HepG2 (cell line): ENCODE measurements around the gene SLC9C2. TPM values are rescaled to one million over a fixed set of nuclear protein-coding genes. Genes with fewer than 3 reads are reported as not detected.
A peak's percentile ranks its signal among the peaks of the same experiment; 100 is the strongest.

Experiments used
- ATAC-seq: fragments of 200-7000 bp; cut with Tn5 transposase; 3 replicates; pipeline ENCODE4 v1.9.1; 2020; ENCODE audit warnings: mild to moderate bottlenecking, moderate library complexity
- BruUV-seq: library from RNA; stranded (reverse); fragments of 400-500 nt; replicated peaks from 2 replicates; lab custom pipeline; 2021; lab: Mats Ljungman, UMichigan
- CTCF ChIA-PET: fragments of 300-600 bp; formaldehyde crosslinking; extraction: SDS; loops from one replicate; lab custom pipeline; 2021; ENCODE audit warnings: low total read pairs, inconsistent platforms, low intra/inter-chr PET ratio; lab: Yijun Ruan, JAX
- POLR2A ChIA-PET: fragments of 350-600 bp; sonication (Branson Sonifier 250); formaldehyde crosslinking; loops from one replicate; lab custom pipeline; 2020; ENCODE audit warnings: antibody characterized with exemption, inconsistent platforms; lab: Yijun Ruan, JAX
- DNase-seq: peaks from one replicate; pipeline ENCODE4 v3.0.0-alpha.2; 2015; ENCODE audit warnings: low spot score
- FAIRE-seq: peaks from 3 replicates; lab custom pipeline; 2011; peaks lifted over from hg19 to GRCh38; lab: Jason Lieb, UNC
- H2AFZ ChIP-seq: one replicate; pipeline ENCODE4 v1.6.1; 2011; ENCODE audit warnings: low read length, inconsistent platforms
- H3K27ac ChIP-seq: fragments of 300-600 bp; 3 replicates; pipeline ENCODE4 v1.8.0; 2011; ENCODE audit warnings: mixed run types, mild to moderate bottlenecking, mixed read lengths, low read length, inconsistent platforms; ENCODE audit not compliant: insufficient read depth; ENCODE audit errors: extremely low read length
- H3K27me3 ChIP-seq, 2 experiments: fragments of 200-600 bp in 1 of 2; 2 replicates in 1 of 2; 3 replicates in 1 of 2; pipeline versions ENCODE4 v1.6.0 to v1.8.0; 2011; ENCODE audit warnings: low read length in 2 of 2, mild to moderate bottlenecking in 2 of 2, moderate library complexity in 2 of 2, inconsistent platforms in 1 of 2; ENCODE audit not compliant: insufficient read depth in 2 of 2, control insufficient read depth in 1 of 2
- H3K36me3 ChIP-seq, 2 experiments: fragments of 200-600 bp in 1 of 2; replicated peaks in 1 of 2; 2 replicates in 1 of 2; 3 replicates in 1 of 2; pipeline versions ENCODE4 v1.5.1 to v1.8.0; 2011; ENCODE audit warnings: low read length in 2 of 2, inconsistent platforms in 1 of 2; ENCODE audit not compliant: insufficient read depth in 2 of 2, control insufficient read depth in 1 of 2
- H3K4me1 ChIP-seq: 2 replicates; pipeline ENCODE4 v1.5.1; 2012; ENCODE audit warnings: low read length, inconsistent platforms; ENCODE audit not compliant: insufficient read depth
- H3K4me2 ChIP-seq: 2 replicates; pipeline ENCODE4 v1.6.0; 2011; ENCODE audit warnings: low read depth, low read length, inconsistent platforms
- H3K4me3 ChIP-seq, 3 experiments: fragments of 200-600 bp in 1 of 3; sonication (generic), shearing (Covaris generic) in 1 of 3; replicated peaks in 1 of 3; 2 replicates each; pipeline ENCODE4 v1.5.1; 2011 to 2016; ENCODE audit warnings: low read length in 3 of 3, inconsistent platforms in 2 of 3, low read depth in 2 of 3, mild to moderate bottlenecking in 2 of 3, control low read depth in 1 of 3, mixed read lengths in 1 of 3; ENCODE audit not compliant: insufficient read depth in 1 of 3
- H3K79me2 ChIP-seq: one replicate; pipeline ENCODE4 v1.6.1; 2011; ENCODE audit warnings: low read length, inconsistent platforms; ENCODE audit not compliant: insufficient read depth
- H3K9ac ChIP-seq: 2 replicates; pipeline ENCODE4 v1.6.0; 2011; ENCODE audit warnings: mild to moderate bottlenecking, low read depth, low read length, inconsistent platforms; ENCODE audit not compliant: insufficient read depth
- H3K9me3 ChIP-seq: 2 replicates; pipeline ENCODE4 v1.5.1; 2012; ENCODE audit warnings: mild to moderate bottlenecking, low read length
- H4K20me1 ChIP-seq: 2 replicates; pipeline ENCODE4 v1.6.0; 2011; ENCODE audit warnings: inconsistent platforms, mild to moderate bottlenecking, low read length, moderate library complexity; ENCODE audit not compliant: insufficient read depth
- CENPBD1 ChIP-seq: sonication (generic); formaldehyde crosslinking; IDR thresholded peaks from 2 replicates; pipeline ENCODE4 v1.8.0; 2022; ENCODE audit warnings: missing genetic modification reagents, low read depth, mild to moderate bottlenecking, borderline replicate concordance
- EEA1 ChIP-seq: sonication (generic); formaldehyde crosslinking; IDR thresholded peaks from 2 replicates; pipeline ENCODE4 v1.5.1; 2020; ENCODE audit warnings: mild to moderate bottlenecking, missing genetic modification reagents, borderline replicate concordance
- ETV6 ChIP-seq: sonication (generic); formaldehyde crosslinking; conservative IDR thresholded peaks from 2 replicates; pipeline ENCODE4 v1.4.0; 2020; ENCODE audit warnings: missing genetic modification reagents
- FOXO4 ChIP-seq: sonication (generic); formaldehyde crosslinking; conservative IDR thresholded peaks from 2 replicates; pipeline ENCODE4 v1.8.1; 2023; ENCODE audit warnings: missing genetic modification reagents
- NPAS2 ChIP-seq: sonication (generic); formaldehyde crosslinking; IDR thresholded peaks from 2 replicates; pipeline ENCODE4 v1.8.0; 2022; ENCODE audit warnings: mild to moderate bottlenecking, missing genetic modification reagents, borderline replicate concordance
- PLSCR1 ChIP-seq: sonication (generic); formaldehyde crosslinking; IDR thresholded peaks from 2 replicates; pipeline ENCODE4 v1.5.0; 2020; ENCODE audit warnings: missing genetic modification reagents, mild to moderate bottlenecking, borderline replicate concordance
- TOPORS ChIP-seq: sonication (generic); formaldehyde crosslinking; IDR thresholded peaks from 2 replicates; pipeline ENCODE4 v1.8.0; 2023; ENCODE audit warnings: mild to moderate bottlenecking, missing genetic modification reagents
- ZNF180 ChIP-seq: sonication (generic); formaldehyde crosslinking; IDR thresholded peaks from 2 replicates; pipeline ENCODE4 v1.4.0; 2020; ENCODE audit warnings: low read depth, missing genetic modification reagents, borderline replicate concordance
- ZNF205 ChIP-seq: IDR thresholded peaks from 2 replicates; pipeline ENCODE4 v1.6.1; 2018; ENCODE audit warnings: missing biosample characterization, missing genetic modification reagents
- ZNF3 ChIP-seq: IDR thresholded peaks from 2 replicates; pipeline ENCODE4 v1.7.0; 2017; ENCODE audit warnings: inconsistent platforms
- ZNF446 ChIP-seq: sonication (generic); formaldehyde crosslinking; IDR thresholded peaks from 2 replicates; pipeline ENCODE4 v1.5.0; 2020; ENCODE audit warnings: mild to moderate bottlenecking, missing genetic modification reagents
- ZNF512B ChIP-seq: sonication (generic); formaldehyde crosslinking; IDR thresholded peaks from 2 replicates; pipeline ENCODE4 v1.5.1; 2020; ENCODE audit warnings: missing genetic modification reagents, mild to moderate bottlenecking, borderline replicate concordance
- ZNF569 ChIP-seq: sonication (generic); formaldehyde crosslinking; IDR thresholded peaks from 2 replicates; pipeline ENCODE4 v1.5.0; 2020; ENCODE audit warnings: mild to moderate bottlenecking, missing genetic modification reagents, moderate library complexity, borderline replicate concordance
- ZNF737 ChIP-seq: sonication (generic); formaldehyde crosslinking; IDR thresholded peaks from 2 replicates; pipeline ENCODE4 v1.5.0; 2020; ENCODE audit warnings: missing genetic modification reagents, mild to moderate bottlenecking, borderline replicate concordance
- ZNF816 ChIP-seq: sonication (generic); formaldehyde crosslinking; IDR thresholded peaks from 2 replicates; pipeline ENCODE4 v1.8.0; 2022; ENCODE audit warnings: missing genetic modification reagents, mild to moderate bottlenecking, borderline replicate concordance
- ZSCAN30 ChIP-seq: sonication (generic); formaldehyde crosslinking; IDR thresholded peaks from 2 replicates; pipeline ENCODE4 v1.5.0; 2020; ENCODE audit warnings: mild to moderate bottlenecking, missing genetic modification reagents
- WGBS: methylation state at CpG from one replicate; pipeline ENCODE4 v1.1.6; 2017; ENCODE audit warnings: low lambda C conversion rate; 5-methylcytosine and 5-hydroxymethylcytosine counted together
- in situ Hi-C: cut with HindIII; loops from 2 replicates; pipeline ENCODE4 v1.10.0; 2017; ENCODE audit warnings: low pct_unique_long_range_greater_than_20kb; ENCODE audit not compliant: extremely low pct_ligation_motif_present
- intact Hi-C: fragments of 100-400 bp; cut with micrococcal nuclease; formaldehyde crosslinking; loops from one replicate; pipeline ENCODE4 v1.10.0; 2022; ENCODE audit not compliant: unreplicated experiment
- polyA plus RNA-seq, 8 experiments: library from polyadenylated mRNA; depleted of rRNA in 3 of 8; stranded (reverse) in 7 of 8; unstranded in 1 of 8; fragments of >200 nt; fragmentation: Illumina TruSeq in 4 of 8; extraction: Trizol in 4 of 8; gene quantifications; 2 replicates each; pipeline versions ENCODE4 v1.2.1 to v1.2.3, GENCODE V29; 2011 to 2016; ENCODE audit warnings: low read depth in 4 of 8, missing spikeins in 1 of 8, mixed read lengths in 1 of 8; ENCODE audit not compliant: insufficient read depth in 1 of 8
- total RNA-seq, 5 experiments: library from RNA; depleted of rRNA; stranded (reverse); fragments of >200 nt; fragmentation: Illumina TruSeq; extraction: Trizol; gene quantifications; 2 replicates each; pipeline ENCODE4 v1.2.3, GENCODE V29; 2016; ENCODE audit warnings: low read depth in 1 of 5
- TF ChIP-seq, protein P1 (sequence below): fragments of 450-650 bp; IDR thresholded peaks from 2 replicates; pipeline ENCODE4 v1.6.1; 2016

Gene SLC9C2
- total and polyA plus RNA-seq, 2 of the 13 experiments (the other 11 are each of a cell fraction or from before 2014, with no cell fraction given): 0.03 TPM; not detected in 1

- DNase-seq (peak; percentile 93), ATAC-seq (peak; percentile 87), FAIRE-seq (no peak)
- ChIA-PET POLR2A (interaction anchor here (0.9 to 3.7 kb wide), 14 partner anchors 10 to 1696 kb away, joined by 3 to 25 read pairs (median 5); partner anchors contain the start of genes CENPL, DARS2, GAS5 and KLHL20), CTCF (no interaction called here)
- Histone ChIP-seq H3K79me2 (peaks cover 62% of the 10 kb centered on the region), H3K9ac (peak overlapping the region; percentile 77), H4K20me1 (peaks cover 15% of the 10 kb centered on the region), H3K4me2 (peak overlapping the region; percentile 88), H3K9me3 (peaks cover under 1% of the 10 kb centered on the region; the same call in 1 of the 2 replicates), H3K4me3 (peak overlapping the region; percentile 75 to 96 (median 91)), H3K36me3 (peaks cover 8 to 16% of the 10 kb centered on the region in 2 experiments), H2AFZ (no peak overlapping the region), H3K27ac (peak overlapping the region; percentile 87), H3K4me1 (peaks cover 60% of the 10 kb centered on the region), H3K27me3 (no peaks in the 10 kb centered on the region; a peak in 1 of 5 replicates)
- WGBS: under 1% methylated on average over 26 of the region's 62 CpGs
- in situ Hi-C loops (no loop called here), intact Hi-C loops (loop anchor here (1.0 kb wide), 1 partner anchor 45 kb away; no protein-coding TSS in a partner anchor)
- BruUV-seq: no TSS peak
- no peak for TF ChIP-seq ZNF3 (CRISPR knock-in tag)
- TF ChIP-seq ETV6 (CRISPR knock-in tag): 0 out of 2 replicates have a peak, but pooled peaks have one; percentile 29
- no peak for TF ChIP-seq EEA1 (CRISPR knock-in tag)
- no peak for TF ChIP-seq ZNF446 (CRISPR knock-in tag)
- TF ChIP-seq ZNF737 (CRISPR knock-in tag): no peak
- TF ChIP-seq PLSCR1 (CRISPR knock-in tag): no peak
- no peak for TF ChIP-seq ZNF816 (CRISPR knock-in tag)
- TF ChIP-seq FOXO4 (CRISPR knock-in tag): no peak
- no peak for TF ChIP-seq ZNF205 (CRISPR knock-in tag)
- TF ChIP-seq CENPBD1 (CRISPR knock-in tag): no peak
- TF ChIP-seq ZNF180 (CRISPR knock-in tag): no peak
- no peak for TF ChIP-seq TOPORS (CRISPR knock-in tag)
- TF ChIP-seq ZNF569 (CRISPR knock-in tag): no peak
- TF ChIP-seq ZNF512B (CRISPR knock-in tag): no peak
- TF ChIP-seq, protein P1, sequence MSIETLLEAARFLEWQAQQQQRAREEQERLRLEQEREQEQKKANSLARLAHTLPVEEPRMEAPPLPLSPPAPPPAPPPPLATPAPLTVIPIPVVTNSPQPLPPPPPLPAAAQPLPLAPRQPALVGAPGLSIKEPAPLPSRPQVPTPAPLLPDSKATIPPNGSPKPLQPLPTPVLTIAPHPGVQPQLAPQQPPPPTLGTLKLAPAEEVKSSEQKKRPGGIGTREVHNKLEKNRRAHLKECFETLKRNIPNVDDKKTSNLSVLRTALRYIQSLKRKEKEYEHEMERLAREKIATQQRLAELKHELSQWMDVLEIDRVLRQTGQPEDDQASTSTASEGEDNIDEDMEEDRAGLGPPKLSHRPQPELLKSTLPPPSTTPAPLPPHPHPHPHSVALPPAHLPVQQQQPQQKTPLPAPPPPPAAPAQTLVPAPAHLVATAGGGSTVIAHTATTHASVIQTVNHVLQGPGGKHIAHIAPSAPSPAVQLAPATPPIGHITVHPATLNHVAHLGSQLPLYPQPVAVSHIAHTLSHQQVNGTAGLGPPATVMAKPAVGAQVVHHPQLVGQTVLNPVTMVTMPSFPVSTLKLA: peak; percentile 82
- TF ChIP-seq NPAS2 (CRISPR knock-in tag): no peak
- TF ChIP-seq ZSCAN30 (CRISPR knock-in tag): no peak
Measured at GRCh38 chr1:173476665-173477285, 126.1 kb downstream of the SLC9C2 start.
